NCI-H2107 (cell line): ENCODE data around the gene PEPD.
A peak's percentile ranks its signal among the peaks of the same experiment; 100 is the strongest.

Experiments used
- DNase-seq: peaks from one replicate; lab custom pipeline; 2025; lab: John Stamatoyannopoulos, UW

The PEPD gene

GRCh38 chr19:33438987-33439781 lies 82.4 kb downstream of the PEPD start:
- DNase-seq: no peak

GRCh38 chr19:33437821-33438671 lies 83.5 kb downstream of the PEPD start:
- peak; percentile 29 for DNase-seq

- no peak for DNase-seq
Observed at GRCh38 chr19:33437393-33437820, 84.2 kb downstream of the PEPD start.

- DNase-seq: no peak
Observed at GRCh38 chr19:33436360-33437345, 84.9 kb downstream of the PEPD start.

- DNase-seq: no peak
Observed at GRCh38 chr19:33435706-33436359, 85.8 kb downstream of the PEPD start.

GRCh38 chr19:33434886-33435705 lies 86.5 kb downstream of the PEPD start:
- DNase-seq: no peak

GRCh38 chr19:33434069-33434885 lies 87.3 kb downstream of the PEPD start:
- DNase-seq: no peak

GRCh38 chr19:33432446-33433170 lies 89.0 kb downstream of the PEPD start:
- DNase-seq: no peak

GRCh38 chr19:33432015-33432414 lies 89.6 kb downstream of the PEPD start:
- DNase-seq: no peak

GRCh38 chr19:33430674-33431277 lies 90.8 kb downstream of the PEPD start:
- DNase-seq: peak; percentile 24

- no peak for DNase-seq
Observed at GRCh38 chr19:33429891-33430673, 91.5 kb downstream of the PEPD start.

- DNase-seq: no peak
Observed at GRCh38 chr19:33428627-33429125, 92.9 kb downstream of the PEPD start.

- no peak for DNase-seq
Observed at GRCh38 chr19:33427801-33428626, 93.6 kb downstream of the PEPD start.

- DNase-seq: no peak
Observed at GRCh38 chr19:33426621-33427361, 94.8 kb downstream of the PEPD start.

- DNase-seq: no peak
Observed at GRCh38 chr19:33424181-33424580, 97.4 kb downstream of the PEPD start.
